ENCODE results near the gene PIK3R3.

DNA sequence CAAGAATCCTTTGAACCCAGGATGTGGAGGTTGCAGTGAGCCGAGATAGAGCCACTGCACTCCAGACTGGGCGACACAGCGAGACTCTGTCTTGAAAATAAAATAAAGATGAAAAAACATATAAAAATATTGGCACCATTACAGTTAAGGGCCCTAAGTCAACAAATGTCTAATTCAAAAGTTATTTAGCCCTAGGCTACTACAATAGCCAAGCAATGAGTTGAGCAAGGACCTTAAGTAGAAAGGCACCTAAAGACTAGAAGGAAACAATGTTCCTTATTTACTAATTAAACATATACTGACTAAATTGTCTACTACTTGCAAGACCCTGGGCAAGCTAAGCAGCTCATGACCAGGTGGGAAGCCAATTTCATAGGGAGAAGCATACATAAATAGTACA lies 4.1 kb downstream of the PIK3R3 start:
- TF ChIP-seq, protein P1, sequence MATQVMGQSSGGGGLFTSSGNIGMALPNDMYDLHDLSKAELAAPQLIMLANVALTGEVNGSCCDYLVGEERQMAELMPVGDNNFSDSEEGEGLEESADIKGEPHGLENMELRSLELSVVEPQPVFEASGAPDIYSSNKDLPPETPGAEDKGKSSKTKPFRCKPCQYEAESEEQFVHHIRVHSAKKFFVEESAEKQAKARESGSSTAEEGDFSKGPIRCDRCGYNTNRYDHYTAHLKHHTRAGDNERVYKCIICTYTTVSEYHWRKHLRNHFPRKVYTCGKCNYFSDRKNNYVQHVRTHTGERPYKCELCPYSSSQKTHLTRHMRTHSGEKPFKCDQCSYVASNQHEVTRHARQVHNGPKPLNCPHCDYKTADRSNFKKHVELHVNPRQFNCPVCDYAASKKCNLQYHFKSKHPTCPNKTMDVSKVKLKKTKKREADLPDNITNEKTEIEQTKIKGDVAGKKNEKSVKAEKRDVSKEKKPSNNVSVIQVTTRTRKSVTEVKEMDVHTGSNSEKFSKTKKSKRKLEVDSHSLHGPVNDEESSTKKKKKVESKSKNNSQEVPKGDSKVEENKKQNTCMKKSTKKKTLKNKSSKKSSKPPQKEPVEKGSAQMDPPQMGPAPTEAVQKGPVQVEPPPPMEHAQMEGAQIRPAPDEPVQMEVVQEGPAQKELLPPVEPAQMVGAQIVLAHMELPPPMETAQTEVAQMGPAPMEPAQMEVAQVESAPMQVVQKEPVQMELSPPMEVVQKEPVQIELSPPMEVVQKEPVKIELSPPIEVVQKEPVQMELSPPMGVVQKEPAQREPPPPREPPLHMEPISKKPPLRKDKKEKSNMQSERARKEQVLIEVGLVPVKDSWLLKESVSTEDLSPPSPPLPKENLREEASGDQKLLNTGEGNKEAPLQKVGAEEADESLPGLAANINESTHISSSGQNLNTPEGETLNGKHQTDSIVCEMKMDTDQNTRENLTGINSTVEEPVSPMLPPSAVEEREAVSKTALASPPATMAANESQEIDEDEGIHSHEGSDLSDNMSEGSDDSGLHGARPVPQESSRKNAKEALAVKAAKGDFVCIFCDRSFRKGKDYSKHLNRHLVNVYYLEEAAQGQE (IDR thresholded peaks at IDR 0.05; ENCODE audit: low read depth), result no peak
- TF ChIP-seq, protein P2, sequence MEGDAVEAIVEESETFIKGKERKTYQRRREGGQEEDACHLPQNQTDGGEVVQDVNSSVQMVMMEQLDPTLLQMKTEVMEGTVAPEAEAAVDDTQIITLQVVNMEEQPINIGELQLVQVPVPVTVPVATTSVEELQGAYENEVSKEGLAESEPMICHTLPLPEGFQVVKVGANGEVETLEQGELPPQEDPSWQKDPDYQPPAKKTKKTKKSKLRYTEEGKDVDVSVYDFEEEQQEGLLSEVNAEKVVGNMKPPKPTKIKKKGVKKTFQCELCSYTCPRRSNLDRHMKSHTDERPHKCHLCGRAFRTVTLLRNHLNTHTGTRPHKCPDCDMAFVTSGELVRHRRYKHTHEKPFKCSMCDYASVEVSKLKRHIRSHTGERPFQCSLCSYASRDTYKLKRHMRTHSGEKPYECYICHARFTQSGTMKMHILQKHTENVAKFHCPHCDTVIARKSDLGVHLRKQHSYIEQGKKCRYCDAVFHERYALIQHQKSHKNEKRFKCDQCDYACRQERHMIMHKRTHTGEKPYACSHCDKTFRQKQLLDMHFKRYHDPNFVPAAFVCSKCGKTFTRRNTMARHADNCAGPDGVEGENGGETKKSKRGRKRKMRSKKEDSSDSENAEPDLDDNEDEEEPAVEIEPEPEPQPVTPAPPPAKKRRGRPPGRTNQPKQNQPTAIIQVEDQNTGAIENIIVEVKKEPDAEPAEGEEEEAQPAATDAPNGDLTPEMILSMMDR (IDR thresholded peaks at IDR 0.05 in 2 of 3, conservative IDR thresholded peaks at IDR 0.05 in 1 of 3; ENCODE audit: borderline replicate concordance in 1 of 3, insufficient read depth in 1 of 3, low read depth in 2 of 3, low read length in 2 of 3), result no peak
- TF ChIP-seq MAX (IDR thresholded peaks at IDR 0.05) (no peak), ZFX (IDR thresholded peaks at IDR 0.05) (no peak), ZNF274 (IDR thresholded peaks at IDR 0.05; ENCODE audit: low read depth, low read length) (no peak)
